ENCODE measurements around the gene PTCD1.

The PTCD1 gene

GRCh38 chr7:99438573-99439480, at the start of gene PTCD1, which contains the start of gene CPSF4:
Gene PTCD1, minus strand, starts transcription at chr7:99438798. Its CDS starts 3,556 bp downstream, at chr7:99435242.
Gene CPSF4, plus strand, starts transcription at chr7:99438943. Its CDS starts 140 bp downstream, at chr7:99439083.
- DNase-seq: peak; percentile 96

GRCh38 chr7:99485094-99485493, 46.5 kb upstream of the PTCD1 start:
- DNase-seq: no peak

DNA sequence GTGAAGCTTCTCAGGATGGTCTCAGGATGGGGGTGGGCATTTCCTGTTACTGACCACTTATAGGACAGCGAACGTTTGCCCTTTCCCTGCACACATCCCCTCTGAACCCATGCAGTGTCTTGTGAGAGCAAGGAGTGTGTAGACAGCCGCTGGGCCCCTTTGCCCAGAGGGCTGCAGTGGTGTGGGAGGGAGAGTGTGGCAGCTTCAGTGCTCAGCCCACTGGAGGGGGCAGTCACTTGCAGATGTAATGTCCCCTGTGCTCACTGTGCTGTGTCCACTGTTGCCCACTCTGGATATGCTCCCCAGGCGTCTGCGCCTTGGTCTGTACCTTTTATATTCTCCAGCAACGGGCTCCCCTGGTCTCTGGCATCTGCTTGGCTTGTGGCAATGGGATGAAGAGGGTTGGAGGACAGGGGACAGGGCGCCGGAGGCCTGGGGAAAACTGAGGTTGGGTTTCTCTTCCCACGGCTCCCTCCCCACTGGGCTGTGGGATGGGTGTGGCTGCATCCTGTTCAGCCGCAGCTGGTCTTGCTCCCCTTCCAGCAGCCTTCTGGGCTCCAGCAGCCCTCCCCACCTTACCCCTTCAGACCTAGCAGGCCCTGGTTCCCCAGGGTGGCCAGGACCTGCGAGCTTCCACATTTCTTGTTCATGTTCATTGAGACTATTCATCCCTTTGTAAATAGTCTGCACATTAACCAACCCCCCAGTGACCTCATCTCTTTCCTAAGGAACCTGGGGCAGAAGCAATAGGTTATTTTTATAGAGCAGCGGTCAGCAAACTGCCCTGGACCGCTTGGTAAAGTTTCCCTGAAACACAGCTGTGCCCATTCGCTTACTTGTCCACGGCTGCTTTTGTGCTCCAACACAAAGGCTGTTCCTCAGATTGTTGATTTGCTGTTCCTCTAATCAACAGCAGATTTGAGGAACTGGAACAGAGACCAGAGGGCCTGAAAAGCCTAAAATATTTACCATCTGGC, 40.2 kb upstream of the PTCD1 start:
- DNase-seq: no peak

GRCh38 chr7:99476107-99476506, 37.5 kb upstream of the PTCD1 start:
- DNase-seq: no peak

GRCh38 chr7:99473315-99473596, 34.7 kb upstream of the PTCD1 start:
- no peak for DNase-seq

GRCh38 chr7:99472561-99473314, 34.1 kb upstream of the PTCD1 start, which contains the start of gene ZNF789:
Gene ZNF789, plus strand, starts transcription at chr7:99472890. Its CDS starts 3,567 bp downstream, at chr7:99476457.
- DNase-seq: peak; percentile 97

DNA sequence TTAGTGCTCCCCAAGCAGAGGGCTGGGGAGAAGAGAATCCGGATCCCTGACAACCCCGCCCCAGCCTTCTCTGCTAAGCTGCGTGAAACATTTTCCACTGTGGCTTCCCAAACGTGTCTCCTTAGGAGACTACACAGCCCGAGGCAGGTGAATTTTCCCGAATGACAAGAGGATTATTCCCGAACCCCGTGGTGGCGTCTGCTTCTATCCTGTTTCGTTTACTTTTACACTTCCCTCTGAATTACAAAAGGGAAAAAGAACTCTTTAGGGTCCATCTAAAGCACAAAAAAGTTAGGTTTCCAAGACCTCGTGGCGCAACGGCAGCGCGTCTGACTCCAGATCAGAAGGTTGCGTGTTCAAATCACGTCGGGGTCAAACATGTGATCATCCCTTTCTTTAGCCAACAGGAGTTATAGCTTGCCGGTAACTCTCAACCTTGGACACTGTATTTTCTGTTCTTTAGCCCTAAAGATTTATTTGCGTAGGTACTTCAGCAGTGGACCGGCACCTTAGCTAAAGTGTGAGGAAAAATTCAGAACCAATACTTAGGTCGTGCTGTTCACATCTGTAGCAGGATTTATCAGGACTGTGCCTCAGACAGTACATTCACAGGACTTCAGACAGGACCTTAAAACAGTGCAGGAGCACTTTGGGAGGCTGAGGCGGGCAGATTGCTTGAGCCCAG, 30.9 kb upstream of the PTCD1 start:
- DNase-seq: no peak

DNA sequence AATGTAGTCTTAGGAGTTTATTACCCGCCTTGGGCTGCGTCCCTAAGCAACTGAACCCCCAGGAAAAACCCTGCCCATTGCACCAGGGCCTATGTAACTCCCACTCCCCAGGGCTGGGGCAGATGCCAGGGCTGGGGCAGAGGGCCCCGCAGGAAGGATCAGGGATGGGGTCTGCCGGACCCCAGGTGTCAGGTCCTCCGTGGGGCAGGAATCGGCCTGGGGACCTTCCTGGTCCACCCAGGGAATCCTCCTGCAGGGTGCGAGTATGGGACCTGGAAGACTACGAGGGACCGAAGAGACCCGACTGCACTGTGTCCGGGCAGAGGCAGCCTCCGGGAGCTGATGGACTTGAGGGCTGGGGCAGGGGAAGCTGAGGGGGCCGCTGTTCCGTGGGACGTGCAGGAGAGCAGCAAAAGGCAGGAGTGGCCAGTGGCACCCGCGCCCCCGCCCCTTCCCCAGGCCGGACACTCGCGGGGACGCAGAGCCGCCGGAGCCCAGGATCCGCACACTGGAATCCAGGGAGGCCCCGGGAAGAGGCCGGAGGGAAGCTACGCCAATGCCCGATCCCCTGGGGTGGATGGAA, 29.8 kb upstream of the PTCD1 start:
- no peak for DNase-seq

- DNase-seq: no peak
Measured at GRCh38 chr7:99465421-99465768, 26.8 kb upstream of the PTCD1 start.

DNA sequence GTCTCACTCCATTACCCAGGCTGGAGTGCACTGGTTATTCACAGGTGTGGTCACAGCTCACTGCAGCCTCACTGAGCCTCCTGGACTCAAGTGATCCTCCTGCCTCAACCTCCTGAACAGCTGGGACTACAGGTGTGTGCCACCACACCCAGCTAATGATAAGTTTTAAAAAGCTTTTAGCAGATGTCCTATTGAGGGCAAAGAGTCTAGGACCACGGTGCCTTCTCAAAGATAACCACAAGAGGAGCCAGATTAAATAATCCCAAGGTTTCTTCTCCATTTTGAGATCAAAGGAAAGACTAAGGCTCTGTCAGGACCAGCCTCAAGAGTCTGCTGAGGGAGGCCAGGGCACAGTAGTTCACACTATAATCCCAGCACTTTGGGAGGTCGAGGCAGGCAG, 22.6 kb upstream of the PTCD1 start:
- no peak for DNase-seq

GRCh38 chr7:99460651-99461050, 22.1 kb upstream of the PTCD1 start:
- no peak for DNase-seq

- no peak for DNase-seq
Measured at GRCh38 chr7:99459087-99459486, 20.5 kb upstream of the PTCD1 start.

DNA sequence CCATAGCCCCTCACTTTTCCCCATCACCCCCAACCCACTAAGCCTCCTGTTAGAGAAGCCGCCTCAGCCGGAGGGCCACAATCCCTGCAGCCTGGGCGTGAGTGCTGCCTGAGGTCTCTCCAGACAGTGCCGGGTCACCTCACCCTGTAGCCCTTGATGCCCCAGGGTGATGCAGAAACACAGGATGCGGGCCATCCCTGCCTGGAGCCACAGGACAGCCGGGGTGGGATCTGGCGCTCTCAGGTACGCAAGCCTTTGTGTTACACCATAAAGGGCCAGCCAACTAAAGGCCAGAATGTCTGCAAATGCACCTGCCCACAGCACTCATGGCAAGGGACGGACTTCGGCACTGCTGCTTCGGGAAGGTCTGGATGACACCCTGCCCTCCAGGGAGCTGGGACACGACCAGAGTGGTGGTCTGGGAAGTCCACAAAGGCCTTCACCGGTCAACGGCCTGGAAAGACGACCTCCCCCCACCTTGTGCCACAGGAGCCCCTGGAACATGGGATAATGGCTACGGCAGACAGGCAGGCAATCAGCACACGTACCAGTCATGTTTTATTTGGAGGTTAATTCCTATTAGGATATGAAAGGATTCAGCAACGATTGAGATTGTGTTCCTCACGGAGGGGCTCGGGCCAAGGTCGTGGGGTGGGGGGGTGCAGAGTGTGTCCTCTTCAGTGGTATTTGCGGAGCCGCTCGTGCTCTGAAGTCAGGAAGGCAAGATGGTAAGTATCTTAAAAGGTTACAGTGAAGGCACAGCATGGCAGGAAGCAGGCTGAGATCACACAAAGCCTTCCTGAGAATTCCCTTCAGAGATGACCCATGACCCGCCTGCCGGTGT, 19.3 kb upstream of the PTCD1 start:
- DNase-seq: no peak

DNA sequence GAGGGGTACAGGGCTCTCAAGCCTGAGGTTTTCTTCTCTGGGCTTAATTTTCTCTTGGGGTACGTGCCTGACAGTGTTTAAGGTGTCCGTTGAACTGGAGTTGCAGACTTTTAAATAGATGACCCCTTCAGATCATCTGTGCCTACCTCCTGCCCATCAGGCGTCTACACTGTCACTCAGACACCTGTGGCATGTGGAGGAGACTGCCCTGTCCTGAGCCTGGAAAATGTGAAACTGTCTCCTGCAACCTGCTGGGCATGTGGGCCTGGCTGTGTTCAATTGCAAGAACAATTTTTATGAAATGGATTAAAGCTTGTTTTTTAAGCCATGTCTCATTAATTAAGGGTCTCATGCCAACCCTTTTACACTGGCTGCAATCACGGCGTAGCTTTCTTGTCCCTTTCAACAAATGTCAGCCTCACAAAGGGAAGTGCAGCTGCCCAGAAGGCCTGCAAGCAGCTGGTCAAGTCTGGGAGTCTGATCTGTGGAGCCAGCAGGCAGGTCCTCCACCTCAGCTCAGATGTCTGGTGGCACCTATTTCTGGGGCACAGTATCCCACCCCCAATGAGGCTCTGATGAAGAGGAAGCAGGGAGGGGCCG, 18.6 kb upstream of the PTCD1 start:
- no peak for DNase-seq

DNA sequence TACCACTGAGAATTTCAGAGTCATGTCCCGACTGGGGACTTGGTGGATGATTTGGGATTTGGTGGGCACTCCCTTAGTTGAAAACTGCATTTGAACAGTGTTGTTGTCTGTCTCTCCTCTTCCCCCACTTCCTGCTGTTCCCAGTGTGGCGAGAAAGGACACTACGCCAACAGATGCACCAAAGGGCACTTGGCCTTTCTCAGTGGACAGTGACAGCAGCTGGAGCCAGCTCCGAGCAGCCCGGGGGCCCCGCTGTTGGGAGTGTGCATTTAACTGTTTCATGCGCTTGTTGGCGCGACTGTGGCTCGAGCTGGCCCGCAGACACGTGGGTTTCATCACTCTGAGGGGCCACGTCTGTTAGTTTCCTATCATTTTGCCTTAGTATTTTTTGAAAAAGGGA, 17.7 kb upstream of the PTCD1 start:
- no peak for DNase-seq

DNA sequence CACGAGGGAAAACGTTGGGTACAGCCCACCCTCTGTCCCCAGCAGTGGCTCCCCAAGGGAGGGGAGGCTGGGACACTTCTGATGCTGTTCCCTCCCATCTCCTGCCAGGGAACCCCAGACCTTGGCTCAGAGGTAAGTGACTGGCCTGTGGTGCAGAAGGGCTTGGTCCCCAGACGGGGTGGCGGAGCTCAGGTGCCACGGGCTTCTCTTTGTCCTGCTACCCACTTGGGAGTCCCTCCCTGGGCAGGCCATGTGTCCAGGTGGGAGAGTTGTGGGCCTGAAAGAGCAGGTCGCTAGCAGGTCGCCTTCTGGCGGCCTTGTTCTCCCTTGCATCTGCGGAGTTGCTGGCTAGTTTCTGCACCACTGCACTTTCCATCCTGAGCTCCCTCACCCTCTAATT, 17.3 kb upstream of the PTCD1 start:
- DNase-seq: no peak

- DNase-seq: no peak
Measured at GRCh38 chr7:99453105-99453504, 14.5 kb upstream of the PTCD1 start.

GRCh38 chr7:99452541-99452940, 13.9 kb upstream of the PTCD1 start:
- DNase-seq: no peak

DNA sequence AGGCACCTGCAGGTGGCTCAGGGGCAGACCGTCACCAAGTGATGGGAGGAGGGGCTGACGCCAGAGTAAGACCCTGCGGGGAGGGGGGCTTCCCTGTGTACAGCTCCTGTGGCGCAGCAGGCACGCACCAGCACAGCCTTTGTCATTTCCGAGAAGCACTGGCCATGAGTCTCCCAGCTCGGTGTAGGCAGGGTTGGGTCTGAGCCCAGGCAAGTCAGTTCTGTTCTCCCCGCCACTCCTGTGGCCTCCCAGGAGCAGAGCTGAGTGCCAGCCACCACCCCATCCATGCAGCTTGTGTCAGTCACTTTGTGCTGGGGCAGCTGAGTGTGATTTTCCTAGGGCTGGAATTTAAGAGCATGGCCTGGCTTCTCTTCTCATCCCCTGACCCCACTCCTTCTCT, 13.3 kb upstream of the PTCD1 start:
- DNase-seq: no peak

- DNase-seq: no peak
Measured at GRCh38 chr7:99449326-99449725, 10.7 kb upstream of the PTCD1 start.

DNA sequence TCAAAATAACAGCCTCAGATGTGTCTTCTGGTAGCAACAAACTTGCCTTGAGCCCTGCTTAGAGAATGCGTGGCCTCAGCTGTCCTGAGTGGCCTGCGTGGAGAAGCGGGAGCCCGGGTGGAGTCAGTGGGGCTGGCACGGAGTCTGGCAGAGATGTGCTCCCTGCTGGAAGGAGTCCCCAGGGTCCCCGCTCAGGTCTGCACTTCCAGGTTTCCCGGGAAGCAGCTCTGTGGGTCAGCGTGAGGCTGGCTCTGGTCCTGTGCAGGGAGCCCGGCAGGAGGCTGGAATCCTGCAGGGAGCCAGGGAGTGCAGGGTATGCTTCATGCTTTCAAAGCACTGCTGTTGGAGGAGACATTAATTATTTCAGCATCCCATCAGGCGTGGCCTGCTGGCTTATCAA, 10.3 kb upstream of the PTCD1 start:
- no peak for DNase-seq

All from NK-92 treated with Interleukin-12 subunit alpha and Interleukin-12 subunit beta, amount 100 ng/mL, for 24 hours (cell line).